ENCODE data around the gene RNF212B. TPM values are rescaled to one million over a fixed set of nuclear protein-coding genes. Genes with fewer than 3 reads are reported as not detected.

Gene RNF212B
- total and polyA plus RNA-seq, 10 of the 15 experiments (the other 5 are each of a cell fraction or from before 2014, with no cell fraction given), result not detected

- no peak for TF ChIP-seq ATF3 (IDR thresholded peaks at IDR 0.05; ENCODE audit: borderline replicate concordance, extremely low read depth, low read depth, low read length)
- TF ChIP-seq PML (IDR thresholded peaks at IDR 0.05; ENCODE audit: low read length), result peak; percentile 62; the same call in 1 of the 2 replicates
- no peak for TF ChIP-seq ETV6 (conservative IDR thresholded peaks at IDR 0.05 in 1 of 2, IDR thresholded peaks at IDR 0.05 in 1 of 2; ENCODE audit: borderline replicate concordance in 1 of 2, low read depth in 1 of 2)
- TF ChIP-seq MEF2B (IDR thresholded peaks at IDR 0.05; ENCODE audit: partially characterized antibody, poor library complexity, severe bottlenecking), result peak; percentile 99
- TF ChIP-seq ZNF207 (IDR thresholded peaks at IDR 0.05; ENCODE audit: borderline replicate concordance), result no peak
- no peak for TF ChIP-seq STAT3 (IDR thresholded peaks at IDR 0.05; ENCODE audit: low read depth, low read length)
- TF ChIP-seq IKZF1 (conservative IDR thresholded peaks at IDR 0.05), result peak; percentile 98
- TF ChIP-seq TBL1XR1 (IDR thresholded peaks at IDR 0.05; ENCODE audit: low read depth, low read length), result no peak
- TF ChIP-seq GABPA (IDR thresholded peaks at IDR 0.05; ENCODE audit: low read depth), result no peak
- no peak for TF ChIP-seq SREBF2 (IDR thresholded peaks at IDR 0.05; ENCODE audit: low read length)
- no peak for TF ChIP-seq MEF2A (IDR thresholded peaks at IDR 0.05; ENCODE audit: insufficient read depth, low read depth, low read length)
- TF ChIP-seq EGR1 (IDR thresholded peaks at IDR 0.05; ENCODE audit: borderline replicate concordance in 1 of 2, low read depth in 2 of 2, low read length in 2 of 2), result 0 out of 3 replicates have a peak, but pooled peaks of 1 of the 2 experiments have one; percentile 25
- no peak for TF ChIP-seq USF1 (IDR thresholded peaks at IDR 0.05; ENCODE audit: borderline replicate concordance, extremely low read length, insufficient read depth, low read depth, low read length)
- no peak for TF ChIP-seq KAT2A (conservative IDR thresholded peaks at IDR 0.05; ENCODE audit: control insufficient read depth, low read depth, low read length)
- peak; percentile 47; the same call in 1 of the 2 replicates for TF ChIP-seq FOXK2 (IDR thresholded peaks at IDR 0.05)
- TF ChIP-seq IRF5 (IDR thresholded peaks at IDR 0.05; ENCODE audit: borderline replicate concordance), result no peak
- TF ChIP-seq CEBPB (IDR thresholded peaks at IDR 0.05; ENCODE audit: borderline replicate concordance in 1 of 2, low read depth in 2 of 2, low read length in 2 of 2), result no peak
- TF ChIP-seq BMI1 (IDR thresholded peaks at IDR 0.05; ENCODE audit: borderline replicate concordance), result no peak
- TF ChIP-seq MXI1 (IDR thresholded peaks at IDR 0.05; ENCODE audit: low read depth, low read length), result peak; percentile 72; the same call in 1 of the 2 replicates
- TF ChIP-seq BCL11A (IDR thresholded peaks at IDR 0.05; ENCODE audit: low read depth, low read length), result no peak
- peak; percentile 16 for TF ChIP-seq RELA (IDR thresholded peaks at IDR 0.05; ENCODE audit: borderline replicate concordance, partially characterized antibody)
- no peak for TF ChIP-seq PAX8 (IDR thresholded peaks at IDR 0.05)
- TF ChIP-seq ZSCAN29 (IDR thresholded peaks at IDR 0.05), result no peak
- no peak for TF ChIP-seq MTA3 (IDR thresholded peaks at IDR 0.05; ENCODE audit: borderline replicate concordance, low read length)
- TF ChIP-seq TARDBP (IDR thresholded peaks at IDR 0.05; ENCODE audit: borderline replicate concordance), result no peak
- no peak for TF ChIP-seq EZH2 (IDR thresholded peaks at IDR 0.05; ENCODE audit: borderline replicate concordance, control insufficient read depth, low read depth, low read length)
- TF ChIP-seq NR2C2 (IDR thresholded peaks at IDR 0.05; ENCODE audit: borderline replicate concordance, control insufficient read depth, insufficient read length, low read depth), result no peak
- TF ChIP-seq EP300 (IDR thresholded peaks at IDR 0.05; ENCODE audit: borderline replicate concordance in 1 of 2, control insufficient read depth in 1 of 2, low read depth in 2 of 2, low read length in 2 of 2), result no peak
These were observed 48.5 kb downstream of the RNF212B start, which contains the start of gene HOMEZ (continued) for GRCh38 chr14:23286020-23286901.

All from GM12878 (cell line).